IMR-90 (cell line): Measurements from ENCODE around the gene C16orf96. TPM values are rescaled to one million over a fixed set of nuclear protein-coding genes. Genes with fewer than 3 reads are reported as not detected.

ENCODE experiments used
- ATAC-seq: fragments of 200-7000 bp; cut with Tn5 transposase; 2 replicates; pipeline ENCODE4 v1.9.1; 2020; ENCODE audit warnings: low read depth, mild to moderate bottlenecking, moderate library complexity
- BruUV-seq: library from RNA; stranded (reverse); fragments of 400-500 nt; replicated peaks from 2 replicates; lab custom pipeline; 2021; lab: Mats Ljungman, UMichigan
- CTCF ChIA-PET: fragments of 300-600 bp; formaldehyde crosslinking; extraction: SDS; loops from one replicate; lab custom pipeline; 2021; ENCODE audit warnings: antibody characterized with exemption; lab: Yijun Ruan, JAX
- POLR2A ChIA-PET: fragments of 300-600 bp; sonication (Branson Sonifier 250); formaldehyde crosslinking; loops from one replicate; lab custom pipeline; 2022; ENCODE audit warnings: antibody characterized with exemption; ENCODE audit not compliant: unreplicated experiment; lab: Charles Lee
- DNase-seq: peaks from one replicate; pipeline ENCODE4 v3.0.0; 2013
- H2AFZ ChIP-seq: replicated peaks from 2 replicates; pipeline ENCODE3; 2013; ENCODE audit warnings: low read length, mild to moderate bottlenecking; ENCODE audit not compliant: poor library complexity
- H2AK5ac ChIP-seq: 2 replicates; pipeline ENCODE4 v1.6.1; 2013; ENCODE audit warnings: low read depth, low read length, inconsistent platforms
- H2AK9ac ChIP-seq: replicated peaks from 2 replicates; pipeline ENCODE3; 2013; ENCODE audit warnings: mild to moderate bottlenecking, low read depth, low read length, moderate library complexity; ENCODE audit not compliant: poor library complexity
- H2BK120ac ChIP-seq: 2 replicates; pipeline ENCODE4 v1.6.1; 2013; ENCODE audit warnings: low read depth, low read length, inconsistent platforms
- H2BK15ac ChIP-seq: 3 replicates; pipeline ENCODE4 v1.6.1; 2013; ENCODE audit warnings: low read depth, low read length, inconsistent platforms
- H2BK20ac ChIP-seq: 2 replicates; pipeline ENCODE4 v1.6.1; 2013; ENCODE audit warnings: low read depth, mild to moderate bottlenecking, inconsistent platforms, low read length, moderate library complexity
- H2BK5ac ChIP-seq: 2 replicates; pipeline ENCODE4 v1.6.1; 2013; ENCODE audit warnings: mild to moderate bottlenecking, low read depth, low read length, inconsistent platforms; ENCODE audit not compliant: poor library complexity, severe bottlenecking
- H3K14ac ChIP-seq: replicated peaks from 2 replicates; pipeline ENCODE4 v1.6.1; 2013; ENCODE audit warnings: low read depth, low read length, inconsistent platforms
- H3K18ac ChIP-seq: 2 replicates; pipeline ENCODE4 v1.6.1; 2013; ENCODE audit warnings: low read depth, low read length, control low read depth
- H3K23ac ChIP-seq: 2 replicates; pipeline ENCODE4 v1.6.1; 2013; ENCODE audit warnings: low read depth, low read length, inconsistent platforms
- H3K27ac ChIP-seq: 2 replicates; pipeline ENCODE4 v1.5.1; 2013; ENCODE audit warnings: mild to moderate bottlenecking, control low read depth, low read length; ENCODE audit not compliant: insufficient read depth
- H3K27me3 ChIP-seq: 2 replicates; pipeline ENCODE4 v1.6.1; 2013; ENCODE audit warnings: low read length; ENCODE audit not compliant: control insufficient read depth, insufficient read depth
- H3K36me3 ChIP-seq: 2 replicates; pipeline ENCODE4 v1.6.1; 2013; ENCODE audit warnings: low read length, mixed read lengths; ENCODE audit not compliant: control insufficient read depth, insufficient read depth
- H3K4ac ChIP-seq: 2 replicates; pipeline ENCODE4 v1.6.1; 2013; ENCODE audit warnings: low read depth, low read length, inconsistent platforms
- H3K4me1 ChIP-seq: 2 replicates; pipeline ENCODE4 v1.6.1; 2013; ENCODE audit warnings: low read length, mixed read lengths; ENCODE audit not compliant: control insufficient read depth, insufficient read depth
- H3K4me2 ChIP-seq: 2 replicates; pipeline ENCODE4 v1.6.1; 2013; ENCODE audit warnings: low read depth, mild to moderate bottlenecking, control low read depth, low read length, moderate library complexity
- H3K4me3 ChIP-seq: 2 replicates; pipeline ENCODE4 v1.5.1; 2013; ENCODE audit warnings: low read depth, mild to moderate bottlenecking, control low read depth, low read length, moderate library complexity; ENCODE audit not compliant: insufficient read depth
- H3K56ac ChIP-seq: 2 replicates; pipeline ENCODE4 v1.6.1; 2013; ENCODE audit warnings: low read length, inconsistent platforms; ENCODE audit not compliant: insufficient read depth; ENCODE audit errors: extremely low read depth
- H3K79me1 ChIP-seq, 2 experiments: 2 replicates each; pipeline ENCODE4 v1.6.1; 2013; ENCODE audit warnings: low read length in 2 of 2, inconsistent platforms in 1 of 2, low read depth in 1 of 2
- H3K9ac ChIP-seq: 2 replicates; pipeline ENCODE4 v1.6.1; 2013; ENCODE audit warnings: low read depth, low read length, control low read depth
- H3K9me1 ChIP-seq: 2 replicates; pipeline ENCODE4 v1.6.1; 2013; ENCODE audit warnings: low read length, inconsistent platforms; ENCODE audit not compliant: insufficient read depth
- H3K9me3 ChIP-seq: 2 replicates; pipeline ENCODE4 v1.6.1; 2013; ENCODE audit warnings: low read length; ENCODE audit not compliant: control insufficient read depth, insufficient read depth
- H4K20me1 ChIP-seq: 2 replicates; pipeline ENCODE4 v1.6.1; 2013; ENCODE audit warnings: low read length, inconsistent platforms; ENCODE audit not compliant: insufficient read depth
- H4K5ac ChIP-seq: 2 replicates; pipeline ENCODE4 v1.6.1; 2013; ENCODE audit warnings: mild to moderate bottlenecking, low read depth, low read length, control low read depth
- H4K8ac ChIP-seq, 2 experiments: 2 replicates each; pipeline ENCODE4 v1.6.1; 2013; ENCODE audit warnings: low read depth in 2 of 2, low read length in 2 of 2, control low read depth in 1 of 2, inconsistent platforms in 1 of 2
- H4K91ac ChIP-seq: 2 replicates; pipeline ENCODE4 v1.6.1; 2013; ENCODE audit warnings: low read depth, low read length, inconsistent platforms; ENCODE audit not compliant: insufficient read depth
- ELK1 ChIP-seq: fragments of 150-350 bp; IDR thresholded peaks from 2 replicates; pipeline ENCODE4 v1.6.1; 2016; ENCODE audit warnings: low read depth, mild to moderate bottlenecking, low read length, moderate library complexity, borderline replicate concordance
- WGBS, 2 experiments: methylation state at CpG; one replicate each; pipeline versions ENCODE4 v1.1.5 to v1.1.7; 2013; ENCODE audit warnings: missing lambda C conversion rate in 2 of 2; ENCODE audit not compliant: insufficient read length in 1 of 2; ENCODE audit errors: extremely low coverage in 2 of 2; 5-methylcytosine and 5-hydroxymethylcytosine counted together
- dilution Hi-C: fragments of 300-500 bp; cut with HindIII; formaldehyde crosslinking; loops from one replicate; pipeline ENCODE4 v1.14.3; 2018; ENCODE audit warnings: low sequenced_read_pairs; ENCODE audit not compliant: unreplicated experiment
- in situ Hi-C: fragments of 300-500 bp; cut with MboI; formaldehyde crosslinking; loops from 3 replicates; pipeline ENCODE4 v1.14.3; 2019; ENCODE audit warnings: low sequenced_read_pairs, inconsistent platforms, mixed read lengths
- intact Hi-C: fragments of 100-400 bp; cut with micrococcal nuclease; formaldehyde crosslinking; loops from 2 replicates; pipeline ENCODE4 v1.10.0; 2022
- polyA plus RNA-seq, 3 experiments: library from polyadenylated mRNA; depleted of rRNA; stranded (reverse); fragments of >200 nt; gene quantifications; 2 replicates each; pipeline ENCODE4 v1.2.3, GENCODE V29; 2012; ENCODE audit warnings: low replicate concordance in 1 of 3
- total RNA-seq: library from RNA; depleted of rRNA; stranded (reverse); fragments of >200 nt; gene quantifications from 2 replicates; pipeline ENCODE4 v1.2.3, GENCODE V29; 2012

Gene C16orf96
- total and polyA plus RNA-seq, 2 of the 4 experiments (the other 2 are of a cell fraction): not detected

GRCh38 chr16:4557973-4558372, 1.8 kb downstream of the C16orf96 start:
- no TSS peak for BruUV-seq
- no peak overlapping the region for H3K4me3 ChIP-seq
- H3K4me1 ChIP-seq: no peaks in the 10 kb centered on the region
- no peak overlapping the region for H3K14ac ChIP-seq
- H2AFZ ChIP-seq: peak overlapping the region; percentile 67
- TF ChIP-seq ELK1: no peak
- no peak overlapping the region for H3K18ac ChIP-seq
- H4K8ac ChIP-seq: no peak overlapping the region
- H4K20me1 ChIP-seq: no peaks in the 10 kb centered on the region
- H3K56ac ChIP-seq: no peak overlapping the region
- no peak overlapping the region for H3K4ac ChIP-seq
- H2AK9ac ChIP-seq: no peak overlapping the region
- no peak overlapping the region for H3K4me2 ChIP-seq
- H4K5ac ChIP-seq: no peak overlapping the region
- ChIA-PET CTCF (no interaction called here), POLR2A (no interaction called here)
- H2BK120ac ChIP-seq: no peak overlapping the region
- no peak overlapping the region for H3K9ac ChIP-seq
- H4K91ac ChIP-seq: no peak overlapping the region
- peaks cover 41% of the 10 kb centered on the region for H3K27me3 ChIP-seq
- no peak overlapping the region for H2AK5ac ChIP-seq
- H3K27ac ChIP-seq: no peak overlapping the region
- ATAC-seq (no peak), DNase-seq (no peak)
- no peaks in the 10 kb centered on the region for H3K36me3 ChIP-seq
- H2BK15ac ChIP-seq: no peak overlapping the region
- H2BK5ac ChIP-seq: no peak overlapping the region
- dilution Hi-C loops: no loop called here
- intact Hi-C loops: no loop called here
- no peak overlapping the region for H3K23ac ChIP-seq
- H3K79me1 ChIP-seq: no peaks in the 10 kb centered on the region
- 67% methylated on average over 4 of the region's 10 CpGs; no CpG with 5 or more reads in 1 of the 2 experiments for WGBS, 2 experiments
- H3K9me3 ChIP-seq: no peaks in the 10 kb centered on the region
- no peak overlapping the region for H2BK20ac ChIP-seq
- H3K9me1 ChIP-seq: no peaks in the 10 kb centered on the region
- in situ Hi-C loops: no loop called here
